Kidney tubule cell (primary cell): ENCODE measurements around the gene MRPL36.

ENCODE experiments used
- DNase-seq: peaks from one replicate; pipeline ENCODE4 v3.0.0-alpha.2; 2018; ENCODE audit warnings: low spot score

MRPL36 gene

DNA sequence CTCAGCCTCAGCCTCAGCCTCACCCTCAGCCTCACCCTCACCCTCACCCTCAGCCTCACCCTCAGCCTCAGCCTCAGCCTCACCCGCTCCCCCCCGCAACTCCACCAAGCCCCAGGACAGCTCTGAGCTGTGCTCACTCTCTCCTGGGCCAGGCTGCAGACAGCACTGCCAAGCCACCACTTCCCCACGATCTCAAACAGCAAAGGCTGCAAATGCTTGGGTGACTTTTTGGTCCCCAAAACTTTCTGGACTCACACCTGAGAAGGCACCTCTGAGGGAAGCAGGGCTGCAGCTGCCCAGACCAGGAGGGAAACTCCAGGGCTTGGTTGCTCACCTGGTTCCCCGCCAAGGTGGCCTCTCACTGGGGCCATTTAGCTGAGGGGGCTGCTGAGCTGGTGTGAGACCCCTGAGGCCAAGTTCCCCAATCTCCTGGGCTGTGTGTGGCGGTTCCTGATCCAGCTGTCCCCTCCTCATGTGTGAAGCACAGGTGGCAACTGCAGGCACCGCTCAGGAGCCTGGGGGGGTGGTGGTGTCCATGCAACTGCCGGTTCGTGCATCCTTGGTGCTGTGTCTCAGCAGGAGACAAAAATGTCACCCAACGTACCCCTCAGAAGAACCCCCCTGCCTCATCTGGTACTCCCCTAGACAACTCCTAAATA lies 17.8 kb downstream of the MRPL36 start:
- DNase-seq = no peak

DNA sequence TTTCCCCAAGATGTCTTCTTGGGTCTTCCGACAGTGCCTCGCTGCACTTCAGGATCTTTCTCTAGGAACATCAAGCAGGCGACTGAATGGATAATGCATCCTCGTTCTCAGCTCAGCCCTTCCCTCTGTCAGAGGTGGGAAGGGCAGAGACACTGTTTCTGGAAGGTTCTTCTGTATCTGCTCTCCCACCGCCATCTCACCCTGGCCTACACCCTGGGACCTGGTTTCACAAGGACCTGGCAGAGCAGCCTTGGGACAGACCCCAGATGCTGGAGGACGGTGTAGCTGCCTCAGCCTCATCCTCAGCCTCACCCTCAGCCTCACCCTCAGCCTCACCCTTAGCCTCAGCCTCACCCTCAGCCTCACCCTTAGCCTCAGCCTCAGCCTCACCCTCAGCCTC lies 18.5 kb downstream of the MRPL36 start:
- no peak for DNase-seq

DNA sequence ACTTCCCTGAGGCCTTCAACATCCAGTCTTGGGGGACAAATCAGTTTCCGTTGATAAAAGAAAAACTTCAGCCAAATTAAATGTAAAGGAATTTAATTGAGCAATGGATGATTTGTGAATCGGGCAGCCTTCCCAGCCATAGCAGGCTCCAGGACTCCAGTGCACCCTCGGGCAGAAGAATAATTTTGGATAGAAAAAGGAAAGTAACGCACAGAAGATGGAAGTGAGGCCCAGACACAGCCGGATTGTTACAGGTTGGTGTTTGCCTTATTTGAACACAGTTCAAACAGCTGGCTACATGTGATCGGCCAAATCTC lies 19.1 kb downstream of the MRPL36 start:
- DNase-seq = no peak

- no peak for DNase-seq
Measured at GRCh38 chr5:1779782-1780613, 19.6 kb downstream of the MRPL36 start.

DNA sequence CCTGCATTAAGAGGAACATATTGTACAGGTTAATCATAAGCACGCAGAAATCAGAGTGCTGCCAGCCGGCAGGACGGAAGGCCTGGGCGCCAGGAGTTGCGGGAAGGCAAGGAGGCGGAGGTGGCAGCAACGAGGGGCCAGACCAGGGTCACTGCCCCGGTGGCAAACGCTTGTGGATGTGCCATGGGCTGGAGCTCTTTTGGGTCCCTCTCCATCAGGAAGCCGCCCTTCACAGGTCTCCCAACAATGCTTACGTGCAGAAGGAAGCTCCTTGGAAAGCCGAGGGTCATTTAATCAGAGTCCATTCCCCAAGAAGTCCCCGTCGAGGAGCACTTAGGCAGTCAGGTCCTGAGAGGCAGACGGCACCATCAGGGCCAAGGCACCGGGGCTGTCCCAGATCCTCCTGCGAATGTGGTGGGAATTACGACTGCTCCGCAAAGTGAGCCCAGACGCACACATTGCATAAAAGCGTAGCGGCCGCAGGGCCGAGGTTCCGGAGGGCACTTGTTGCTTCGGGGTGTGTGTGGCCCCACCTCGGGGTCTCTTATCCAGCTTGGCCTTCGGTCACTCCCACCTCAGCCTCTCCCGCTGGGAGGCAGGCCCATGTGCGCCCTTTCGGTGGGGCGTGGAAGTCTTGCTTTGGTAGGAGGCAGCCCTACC lies 20.5 kb downstream of the MRPL36 start:
- DNase-seq = no peak

DNA sequence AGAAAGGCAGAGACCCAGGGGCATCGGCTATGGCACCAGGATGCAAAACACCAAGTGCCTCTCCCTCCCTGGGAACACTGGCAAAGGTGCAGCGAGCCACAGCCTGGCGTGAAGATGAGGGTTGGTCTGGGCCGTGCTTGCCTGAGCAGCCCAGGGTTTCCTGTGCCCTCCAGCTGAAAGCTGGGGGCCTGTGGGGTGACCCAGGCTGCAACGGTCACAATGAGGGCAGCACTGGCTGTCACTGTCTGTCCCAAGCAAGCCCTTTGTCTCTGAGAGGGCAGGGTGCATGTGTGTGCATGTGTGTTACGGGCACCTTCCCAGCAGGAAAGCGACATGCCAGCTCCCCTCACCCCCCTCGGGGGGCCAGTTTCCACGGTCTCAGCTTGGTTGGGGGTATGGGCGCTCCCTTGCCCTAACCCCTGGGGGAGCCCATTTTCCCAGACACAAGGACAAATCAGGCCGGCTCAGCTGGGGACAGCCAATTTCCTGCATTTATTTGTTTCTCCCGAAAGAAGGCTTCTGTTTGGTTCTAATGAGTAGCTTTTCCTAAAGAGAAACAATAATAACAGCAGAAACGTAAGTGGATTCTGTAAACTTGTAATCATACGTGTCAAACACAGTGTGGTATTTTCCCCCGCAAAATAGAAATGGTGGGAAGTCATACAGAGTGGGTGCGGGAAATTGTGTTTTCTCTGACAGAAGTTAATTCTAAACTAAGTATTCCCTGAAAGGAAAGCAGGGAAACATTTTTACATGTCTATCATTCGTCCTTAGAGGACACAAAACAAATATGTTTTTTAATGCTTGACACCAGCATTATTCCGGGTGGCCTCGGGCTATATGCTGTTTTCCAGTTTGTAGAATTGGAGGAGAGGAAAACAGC lies 21.3 kb downstream of the MRPL36 start:
- no peak for DNase-seq

DNA sequence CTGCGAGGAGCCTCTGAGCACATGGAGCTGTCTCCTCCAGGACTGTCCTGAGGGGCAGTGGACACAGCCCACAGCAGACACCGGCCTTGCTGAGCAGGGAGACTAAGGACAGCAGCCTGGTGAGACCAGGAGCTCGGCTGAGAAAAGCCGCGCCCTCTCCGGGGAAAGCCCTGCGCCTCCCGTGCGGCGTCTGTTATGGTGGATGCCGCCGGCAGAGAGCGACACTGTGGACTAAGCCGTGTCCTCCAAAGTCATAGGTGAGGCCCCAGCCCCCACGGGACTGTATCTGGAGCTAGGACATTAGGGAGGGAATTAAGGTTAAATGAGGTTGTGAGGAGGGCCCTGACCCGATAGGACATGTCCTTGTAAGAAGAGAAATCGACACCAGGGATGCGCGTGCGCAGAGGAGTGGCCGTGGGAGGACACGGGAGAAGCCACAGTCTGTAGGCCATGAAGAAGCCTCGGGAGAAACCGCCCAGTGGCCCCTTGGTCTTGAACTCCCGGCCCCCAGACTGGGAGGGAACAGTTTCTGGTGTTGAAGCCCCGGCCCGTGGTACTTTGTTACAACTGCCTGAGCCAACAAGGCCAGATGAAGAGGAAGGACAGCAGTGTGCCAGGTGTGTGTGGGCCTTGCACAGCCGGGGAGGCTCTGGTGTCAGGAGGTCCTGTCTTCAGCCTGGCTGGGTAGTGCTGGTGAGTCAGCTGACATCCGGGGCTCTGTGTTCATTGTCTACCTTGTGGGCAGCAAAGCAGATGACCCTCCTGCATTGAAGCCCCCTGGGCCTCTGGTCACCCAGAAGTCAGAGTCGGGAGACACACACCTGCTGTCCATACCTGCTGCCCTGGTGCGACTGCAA lies 22.1 kb downstream of the MRPL36 start:
- no peak for DNase-seq

- no peak for DNase-seq
Measured at GRCh38 chr5:1776831-1777230, 22.8 kb downstream of the MRPL36 start.

GRCh38 chr5:1772634-1773033 lies 27.0 kb downstream of the MRPL36 start:
- no peak for DNase-seq

DNA sequence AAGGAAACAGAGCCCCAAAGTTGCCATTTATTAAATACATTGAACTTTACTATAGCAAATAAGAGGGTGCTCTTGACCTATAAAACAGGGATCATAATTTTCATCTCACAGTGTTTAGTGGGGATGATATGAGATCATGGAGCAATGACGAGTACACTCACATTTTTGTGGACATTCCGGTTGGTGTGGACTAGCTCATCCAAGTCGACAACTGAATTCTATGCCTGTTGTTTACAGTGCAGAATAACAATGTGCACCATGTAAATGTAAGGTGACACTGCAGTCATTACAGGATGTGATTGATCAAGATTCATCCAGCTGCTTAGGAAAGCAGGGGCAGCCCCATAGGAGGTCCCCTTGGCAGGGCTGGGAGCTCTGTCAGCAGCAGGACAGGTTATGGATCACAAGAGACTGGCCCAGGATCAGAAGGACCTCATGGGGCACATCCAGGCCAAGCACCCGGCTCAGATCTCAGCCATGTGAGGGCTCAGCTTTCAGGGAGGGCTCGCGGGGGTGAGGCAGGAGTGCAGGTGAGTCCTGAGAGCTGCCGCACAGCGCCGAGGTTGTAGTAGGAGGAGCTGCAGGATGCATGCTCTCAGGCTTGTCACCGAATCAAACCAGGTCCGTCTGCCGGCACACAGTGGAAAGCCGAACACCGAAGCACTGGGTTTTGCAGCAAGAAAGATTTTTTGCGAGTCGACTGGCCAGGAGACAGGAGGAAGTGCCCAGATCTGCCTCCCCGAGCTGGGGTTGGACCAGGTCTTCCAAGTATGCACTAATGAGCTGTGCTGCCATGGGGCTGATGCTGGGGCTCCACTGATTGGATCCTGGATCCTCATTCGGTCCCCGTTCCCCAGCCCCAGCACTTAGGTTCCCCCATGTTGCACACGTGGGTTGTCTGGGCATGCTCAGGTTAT lies 28.2 kb downstream of the MRPL36 start:
- DNase-seq = no peak

GRCh38 chr5:1770443-1770802 lies 29.2 kb downstream of the MRPL36 start:
- no peak for DNase-seq

GRCh38 chr5:1769752-1770442 lies 29.7 kb downstream of the MRPL36 start:
- DNase-seq = no peak

- no peak for DNase-seq
Measured at GRCh38 chr5:1769017-1769640, 30.5 kb downstream of the MRPL36 start.

DNA sequence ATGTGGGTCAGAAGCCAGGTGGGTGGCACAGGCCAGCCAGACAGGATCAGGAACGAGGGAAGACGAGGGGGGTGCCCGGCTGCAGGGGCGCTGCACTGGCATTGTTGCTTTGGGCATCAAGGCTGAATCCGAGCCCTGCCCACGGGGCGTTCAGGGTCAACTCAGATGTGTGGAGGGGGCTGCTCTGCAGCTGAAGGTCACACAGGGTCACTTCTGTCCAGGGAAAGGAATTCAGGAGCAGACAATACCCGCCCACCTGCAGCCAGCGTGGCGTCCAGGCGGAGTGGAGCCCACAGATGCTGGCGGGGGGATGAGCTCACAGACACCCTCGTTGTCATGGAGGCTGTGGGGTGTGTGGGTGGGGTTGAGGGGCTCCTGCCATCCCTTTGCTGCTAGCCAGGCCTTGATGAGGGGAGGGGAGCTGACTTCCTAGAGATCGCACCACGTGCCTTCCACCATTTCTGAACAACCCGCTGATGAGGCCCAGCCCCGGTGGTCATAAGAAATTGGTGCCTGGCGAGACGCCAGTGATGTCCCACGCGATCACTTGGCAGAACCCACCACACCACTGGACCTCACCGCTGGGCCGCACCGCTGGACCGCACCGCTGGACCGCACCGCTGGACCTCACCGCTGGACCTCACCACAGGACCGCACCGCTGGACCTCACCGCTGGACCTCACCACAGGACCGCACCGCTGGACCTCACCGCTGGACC lies 31.2 kb downstream of the MRPL36 start:
- DNase-seq = no peak

DNA sequence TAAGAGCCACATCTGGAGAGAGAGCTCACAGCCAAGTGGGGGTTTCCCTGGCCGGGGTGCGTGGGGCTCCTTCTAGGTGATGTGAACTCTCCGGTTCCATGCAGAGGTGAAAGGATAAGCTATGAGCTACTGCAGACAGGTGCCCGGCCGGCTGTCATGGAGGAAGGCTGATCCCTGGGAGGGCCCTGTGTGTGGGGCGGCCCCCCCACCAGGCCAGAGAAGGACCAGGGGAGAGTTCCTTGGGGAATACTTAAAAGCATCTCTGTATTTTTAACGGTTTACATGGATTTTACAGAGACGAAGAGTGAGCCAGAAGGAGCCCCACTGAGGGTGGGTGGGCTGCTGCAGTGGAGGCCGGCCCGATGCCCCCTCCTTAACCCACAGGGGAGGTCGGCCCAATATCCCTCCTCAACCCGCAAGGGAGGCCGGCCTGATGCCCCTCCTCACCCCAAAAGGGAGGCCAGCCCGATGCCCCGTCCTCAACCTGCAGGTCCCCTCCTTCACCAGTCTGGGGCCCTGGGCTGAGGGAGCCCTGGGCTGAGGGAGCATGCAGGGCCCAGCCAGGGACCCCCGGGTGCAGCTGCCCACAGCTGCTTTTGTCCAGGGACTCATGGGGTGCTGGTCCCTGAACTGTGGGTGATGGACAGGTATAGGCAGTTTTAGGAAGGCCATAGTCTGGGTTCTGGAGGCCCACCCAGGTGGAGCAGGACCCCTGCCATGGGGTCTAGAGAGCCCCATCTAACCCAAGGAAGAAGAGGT lies 31.9 kb downstream of the MRPL36 start:
- no peak for DNase-seq

DNA sequence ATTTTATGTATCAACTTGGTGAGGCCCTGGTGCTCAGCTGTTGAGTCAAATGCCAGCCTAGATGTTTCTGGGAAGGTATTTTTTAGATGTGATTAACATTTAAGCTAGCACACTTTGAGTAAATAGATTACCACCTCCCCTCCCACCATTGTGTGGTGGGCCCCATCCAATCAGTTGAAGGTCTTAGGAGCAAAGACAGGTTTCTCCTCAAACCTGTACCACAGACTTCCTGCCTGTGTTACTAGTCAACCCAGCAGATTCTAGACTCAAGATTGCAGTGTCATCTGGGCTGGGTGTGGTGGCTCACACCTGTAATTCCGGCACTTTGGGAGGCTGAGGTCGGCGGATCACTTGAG lies 33.8 kb downstream of the MRPL36 start:
- no peak for DNase-seq

DNA sequence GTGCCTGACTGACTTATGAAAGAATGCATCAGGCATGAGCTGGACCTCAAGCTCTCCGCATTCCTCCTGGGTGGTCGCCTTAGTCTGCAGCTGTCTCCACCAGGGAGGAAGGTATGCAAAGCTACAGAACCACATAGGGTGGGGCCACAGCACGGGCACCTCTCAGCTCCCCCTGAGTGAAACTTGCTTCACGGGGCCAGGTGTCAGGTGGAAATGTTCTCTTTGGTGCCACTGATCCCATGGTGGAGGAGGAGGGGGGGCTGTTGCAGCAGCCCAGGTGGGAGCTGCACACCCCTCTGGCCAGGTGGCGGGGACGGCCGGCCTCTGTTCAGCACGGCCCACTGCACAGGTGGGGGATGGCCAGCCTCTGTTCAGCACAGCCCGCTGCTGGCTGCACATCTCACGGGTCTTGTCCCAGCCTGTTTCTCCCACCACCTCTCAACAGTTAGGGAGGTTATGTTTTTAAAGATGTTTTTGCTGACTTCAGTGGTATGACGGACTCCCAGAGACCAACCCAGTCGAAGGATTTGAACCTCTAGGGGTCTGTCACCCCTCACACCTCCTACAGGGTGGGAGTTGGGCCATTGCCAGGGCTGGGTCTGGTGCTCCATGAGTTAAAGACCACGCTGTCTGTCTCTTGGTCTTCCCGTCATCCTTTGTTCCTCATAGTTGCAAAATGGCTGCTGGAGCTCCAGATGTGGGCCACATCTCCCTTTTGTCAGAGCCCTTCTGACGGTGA lies 34.3 kb downstream of the MRPL36 start:
- DNase-seq = no peak
